Dedifferentiated amniotic fluid mesenchymal stem cell (primary cell): Measurements from ENCODE around the gene ZNF500.

Experiments used
- DNase-seq: peaks from one replicate; pipeline ENCODE4 v3.0.0-alpha.2; 2016; ENCODE audit errors: extremely low spot score

ZNF500 gene

GRCh38 chr16:4766875-4767628 lies at the start of gene ZNF500:
Gene ZNF500, minus strand, starts transcription at chr16:4767162. Its CDS starts 1,184 bp downstream, at chr16:4765978.
- peak; percentile 95 for DNase-seq

GRCh38 chr16:4814542-4815173 lies 47.7 kb upstream of the ZNF500 start:
- no peak for DNase-seq

- no peak for DNase-seq
These were observed 47.1 kb upstream of the ZNF500 start for GRCh38 chr16:4814046-4814445.

- no peak for DNase-seq
These were observed 46.5 kb upstream of the ZNF500 start for GRCh38 chr16:4813251-4814003.

GRCh38 chr16:4811773-4812172 lies 44.8 kb upstream of the ZNF500 start:
- DNase-seq: no peak

- no peak for DNase-seq
These were observed 44.3 kb upstream of the ZNF500 start for GRCh38 chr16:4811242-4811641.

GRCh38 chr16:4806280-4806679 lies 39.3 kb upstream of the ZNF500 start:
- no peak for DNase-seq

GRCh38 chr16:4805231-4805630 lies 38.3 kb upstream of the ZNF500 start:
- DNase-seq: no peak

- no peak for DNase-seq
These were observed 37.2 kb upstream of the ZNF500 start for GRCh38 chr16:4803898-4804762.

GRCh38 chr16:4803401-4803844 lies 36.5 kb upstream of the ZNF500 start:
- DNase-seq: no peak

- peak; percentile 90 for DNase-seq
These were observed 35.8 kb upstream of the ZNF500 start for GRCh38 chr16:4802659-4803287.

GRCh38 chr16:4801962-4802658 lies 35.1 kb upstream of the ZNF500 start, which contains the start of gene ROGDI:
Gene ROGDI, minus strand, starts transcription at chr16:4802633. Its CDS starts 62 bp downstream, at chr16:4802571.
- DNase-seq: peak; percentile 16

GRCh38 chr16:4801051-4801961 lies 34.3 kb upstream of the ZNF500 start:
- no peak for DNase-seq

- no peak for DNase-seq
These were observed 33.5 kb upstream of the ZNF500 start for GRCh38 chr16:4800290-4801041.

- no peak for DNase-seq
These were observed 32.4 kb upstream of the ZNF500 start for GRCh38 chr16:4799171-4799855.

GRCh38 chr16:4798456-4798855 lies 31.5 kb upstream of the ZNF500 start:
- no peak for DNase-seq

- DNase-seq: no peak
These were observed 30.9 kb upstream of the ZNF500 start for GRCh38 chr16:4797805-4798252.
